T-helper 1 cell treated with Interleukin-12 subunit alpha and Interleukin-12 subunit beta and Interleukin-4 antibody, amounts not matched to agents 30 μg/mL and 1 μg/mL, for 36 hours (primary cell): Measurements from ENCODE around the gene CCNB2.

Experiments used
- H3K27ac Mint-ChIP-seq: one replicate; pipeline ENCODE4 v1.8.0; 2021; ENCODE audit warnings: mild to moderate bottlenecking, mixed read lengths
- H3K27me3 Mint-ChIP-seq: one replicate; pipeline ENCODE4 v1.8.0; 2021; ENCODE audit warnings: low read depth, mixed read lengths
- H3K36me3 Mint-ChIP-seq: one replicate; pipeline ENCODE4 v1.8.0; 2021; ENCODE audit warnings: low read depth, mixed read lengths
- H3K4me1 Mint-ChIP-seq: one replicate; pipeline ENCODE4 v1.8.0; 2021; ENCODE audit warnings: low read depth, mixed read lengths
- H3K4me3 Mint-ChIP-seq: one replicate; pipeline ENCODE4 v1.8.0; 2021; ENCODE audit warnings: mild to moderate bottlenecking, moderate library complexity, mixed read lengths
- H3K9me3 Mint-ChIP-seq: one replicate; pipeline ENCODE4 v1.8.0; 2021; ENCODE audit warnings: mixed read lengths

CCNB2 gene

GRCh38 chr15:59166601-59167265, 61.8 kb downstream of the CCNB2 start:
- Mint-ChIP-seq H3K4me1 (peaks cover 17% of the 10 kb centered on the region), H3K36me3 (peaks cover 34% of the 10 kb centered on the region), H3K4me3 (no peak overlapping the region), H3K9me3 (no peaks in the 10 kb centered on the region), H3K27me3 (no peaks in the 10 kb centered on the region), H3K27ac (no peak overlapping the region)

- Mint-ChIP-seq H3K4me1 (peaks cover 17% of the 10 kb centered on the region), H3K9me3 (no peaks in the 10 kb centered on the region), H3K27me3 (no peaks in the 10 kb centered on the region), H3K4me3 (no peak overlapping the region), H3K36me3 (peaks cover 31% of the 10 kb centered on the region), H3K27ac (no peak overlapping the region)
Measured at GRCh38 chr15:59168536-59168935, 63.6 kb downstream of the CCNB2 start.

- H3K4me1 Mint-ChIP-seq, result peaks cover 17% of the 10 kb centered on the region
- peak overlapping the region; percentile 51 for H3K27ac Mint-ChIP-seq
- no peaks in the 10 kb centered on the region for H3K27me3 Mint-ChIP-seq
- H3K4me3 Mint-ChIP-seq, result no peak overlapping the region
- no peaks in the 10 kb centered on the region for H3K9me3 Mint-ChIP-seq
- H3K36me3 Mint-ChIP-seq, result peaks cover 30% of the 10 kb centered on the region
Measured at GRCh38 chr15:59169251-59169708, 64.3 kb downstream of the CCNB2 start.

GRCh38 chr15:59170295-59171066, 65.5 kb downstream of the CCNB2 start:
- Mint-ChIP-seq H3K27me3 (no peaks in the 10 kb centered on the region), H3K4me3 (no peak overlapping the region), H3K36me3 (peaks cover 26% of the 10 kb centered on the region), H3K9me3 (no peaks in the 10 kb centered on the region), H3K27ac (no peak overlapping the region), H3K4me1 (peaks cover 20% of the 10 kb centered on the region)

- Mint-ChIP-seq H3K9me3 (no peaks in the 10 kb centered on the region), H3K27me3 (no peaks in the 10 kb centered on the region), H3K4me1 (peaks cover 17% of the 10 kb centered on the region), H3K4me3 (no peak overlapping the region), H3K27ac (no peak overlapping the region), H3K36me3 (peaks cover 23% of the 10 kb centered on the region)
Measured at GRCh38 chr15:59171067-59171397, 66.1 kb downstream of the CCNB2 start.

- Mint-ChIP-seq H3K27me3 (no peaks in the 10 kb centered on the region), H3K4me3 (no peak overlapping the region), H3K9me3 (no peaks in the 10 kb centered on the region), H3K27ac (no peak overlapping the region), H3K4me1 (peaks cover 16% of the 10 kb centered on the region), H3K36me3 (peaks cover 18% of the 10 kb centered on the region)
Measured at GRCh38 chr15:59172289-59172901, 67.4 kb downstream of the CCNB2 start.

GRCh38 chr15:59173194-59173593, 68.2 kb downstream of the CCNB2 start:
- no peaks in the 10 kb centered on the region for H3K9me3 Mint-ChIP-seq
- H3K27ac Mint-ChIP-seq, result no peak overlapping the region
- H3K27me3 Mint-ChIP-seq, result no peaks in the 10 kb centered on the region
- H3K4me3 Mint-ChIP-seq, result no peak overlapping the region
- H3K36me3 Mint-ChIP-seq, result peaks cover 19% of the 10 kb centered on the region
- peaks cover 16% of the 10 kb centered on the region for H3K4me1 Mint-ChIP-seq

- Mint-ChIP-seq H3K27ac (no peak overlapping the region), H3K9me3 (no peaks in the 10 kb centered on the region), H3K27me3 (no peaks in the 10 kb centered on the region), H3K4me1 (peaks cover 14% of the 10 kb centered on the region), H3K4me3 (no peak overlapping the region), H3K36me3 (peaks cover 17% of the 10 kb centered on the region)
Measured at GRCh38 chr15:59174151-59174834, 69.3 kb downstream of the CCNB2 start.
